ENCODE data around the gene ATP9A. TPM values are rescaled to one million over a fixed set of nuclear protein-coding genes. Genes with fewer than 3 reads are reported as not detected.
"Not testable (repeated sequence)": the region's sequence is repeated elsewhere in the genome, so short reads cannot be mapped to it uniquely, and the experiment has no call there.

The ATP9A gene
- total RNA-seq, 4 donors from 2014 or later: 15.1 to 50.8 (median 30.0) TPM

- Histone ChIP-seq H3K27me3 (no peaks in the 10 kb centered on the region), H3K4me1 (no peaks in the 10 kb centered on the region), H3K4me3 (peak overlapping the region in 1 of 2 donors; percentile 7), H3K9me3 (no peaks in the 10 kb centered on the region), H3K27ac (peak overlapping the region; percentile 66 to 83), H3K36me3 (no peaks in the 10 kb centered on the region)
- DNase-seq: no peak
- TF ChIP-seq CTCF (IDR thresholded peaks at IDR 0.05): no peak
- no peak for TF ChIP-seq POLR2A (IDR thresholded peaks at IDR 0.05)
- intact Hi-C loops (cut with DNase I; ENCODE audit: low total_unique reads): no loop called here
These were observed 36.5 kb downstream of the ATP9A start for GRCh38 chr20:51731731-51732095.

- Histone ChIP-seq H3K36me3 (no peaks in the 10 kb centered on the region), H3K9me3 (no peaks in the 10 kb centered on the region), H3K4me1 (no peaks in the 10 kb centered on the region), H3K4me3 (no peak overlapping the region), H3K27ac (no peak overlapping the region), H3K27me3 (no peaks in the 10 kb centered on the region)
- DNase-seq: no peak
- intact Hi-C loops (cut with DNase I; ENCODE audit: low total_unique reads): no loop called here
- no peak for TF ChIP-seq CTCF (IDR thresholded peaks at IDR 0.05)
- no peak for TF ChIP-seq POLR2A (IDR thresholded peaks at IDR 0.05)
These were observed 38.4 kb downstream of the ATP9A start for GRCh38 chr20:51729771-51730170.

GRCh38 chr20:51728737-51729136, 39.5 kb downstream of the ATP9A start:
- DNase-seq: no peak
- Histone ChIP-seq H3K36me3 (no peaks in the 10 kb centered on the region), H3K9me3 (no peaks in the 10 kb centered on the region), H3K27ac (no peak overlapping the region), H3K27me3 (no peaks in the 10 kb centered on the region), H3K4me1 (no peaks in the 10 kb centered on the region), H3K4me3 (no peak overlapping the region)
- intact Hi-C loops (cut with DNase I; ENCODE audit: low total_unique reads): no loop called here
- TF ChIP-seq CTCF (IDR thresholded peaks at IDR 0.05) (no peak), POLR2A (IDR thresholded peaks at IDR 0.05) (no peak)

- Histone ChIP-seq H3K4me1 (no peaks in the 10 kb centered on the region), H3K4me3 (no peak overlapping the region), H3K36me3 (no peaks in the 10 kb centered on the region), H3K27me3 (no peaks in the 10 kb centered on the region), H3K27ac (no peak overlapping the region), H3K9me3 (no peaks in the 10 kb centered on the region)
- DNase-seq: no peak
- no peak for TF ChIP-seq POLR2A (IDR thresholded peaks at IDR 0.05)
- intact Hi-C loops (cut with DNase I; ENCODE audit: low total_unique reads): no loop called here
These were observed 40.3 kb downstream of the ATP9A start for GRCh38 chr20:51727872-51728271.

- H3K27me3 ChIP-seq: no peaks in the 10 kb centered on the region
- no peaks in the 10 kb centered on the region for H3K36me3 ChIP-seq
- H3K4me3 ChIP-seq: no peak overlapping the region
- no peaks in the 10 kb centered on the region for H3K9me3 ChIP-seq
- intact Hi-C loops (cut with DNase I; ENCODE audit: low total_unique reads): no loop called here
- H3K4me1 ChIP-seq: no peaks in the 10 kb centered on the region
- no peak for DNase-seq
- no peak overlapping the region for H3K27ac ChIP-seq
- TF ChIP-seq CTCF (IDR thresholded peaks at IDR 0.05) (no peak), POLR2A (IDR thresholded peaks at IDR 0.05) (no peak)
These were observed 42.5 kb downstream of the ATP9A start for GRCh38 chr20:51725584-51726176.

GRCh38 chr20:51723026-51723425, 45.2 kb downstream of the ATP9A start:
- H3K27ac ChIP-seq; H3K27me3 ChIP-seq; intact Hi-C loops (cut with DNase I; ENCODE audit: low total_unique reads); H3K4me1 ChIP-seq; H3K9me3 ChIP-seq; DNase-seq; H3K36me3 ChIP-seq; H3K4me3 ChIP-seq: not testable (repeated sequence)

GRCh38 chr20:51722246-51722645, 45.9 kb downstream of the ATP9A start:
- H3K9me3 ChIP-seq; H3K27me3 ChIP-seq; H3K36me3 ChIP-seq; H3K4me1 ChIP-seq; H3K4me3 ChIP-seq; DNase-seq; intact Hi-C loops (cut with DNase I; ENCODE audit: low total_unique reads); H3K27ac ChIP-seq: not testable (repeated sequence)
